GM18907 (cell line): ENCODE results near the gene INPP5D.
"Not testable (repeated sequence)": the region's sequence is repeated elsewhere in the genome, so short reads cannot be mapped to it uniquely, and the experiment has no call there.

Experiments used
- ATAC-seq: cut with Tn5 transposase; IDR thresholded peaks from one replicate; pipeline ENCODE4 v1.9.1; 2021; ENCODE audit warnings: mild to moderate bottlenecking, moderate library complexity; ENCODE audit not compliant: unreplicated experiment

The INPP5D gene

GRCh38 chr2:233200790-233201189 lies 140.6 kb downstream of the INPP5D start:
- not testable (repeated sequence) for ATAC-seq

GRCh38 chr2:233201258-233202013 lies 141.3 kb downstream of the INPP5D start:
- no peak for ATAC-seq

GRCh38 chr2:233202531-233202944 lies 142.4 kb downstream of the INPP5D start:
- ATAC-seq, result no peak

GRCh38 chr2:233203060-233203459 lies 142.9 kb downstream of the INPP5D start:
- no peak for ATAC-seq

- ATAC-seq, result no peak
These were observed 144.3 kb downstream of the INPP5D start for GRCh38 chr2:233204286-233204936.

- ATAC-seq, result no peak
These were observed 148.4 kb downstream of the INPP5D start for GRCh38 chr2:233208382-233209116.

- no peak for ATAC-seq
These were observed 149.0 kb downstream of the INPP5D start for GRCh38 chr2:233209117-233209532.

- ATAC-seq, result no peak
These were observed 149.5 kb downstream of the INPP5D start for GRCh38 chr2:233209533-233210171.

- ATAC-seq, result no peak
These were observed 150.1 kb downstream of the INPP5D start for GRCh38 chr2:233210281-233210680.

- ATAC-seq, result no peak
These were observed 150.9 kb downstream of the INPP5D start for GRCh38 chr2:233210843-233211547.

- no peak for ATAC-seq
These were observed 151.4 kb downstream of the INPP5D start for GRCh38 chr2:233211548-233211895.

- ATAC-seq, result no peak
These were observed 152.9 kb downstream of the INPP5D start for GRCh38 chr2:233213011-233213410.

GRCh38 chr2:233213975-233214374 lies 153.8 kb downstream of the INPP5D start:
- no peak for ATAC-seq

GRCh38 chr2:233217892-233218377 lies 157.8 kb downstream of the INPP5D start:
- ATAC-seq, result no peak

- ATAC-seq, result no peak
These were observed 158.7 kb downstream of the INPP5D start for GRCh38 chr2:233218836-233219235.

- no peak for ATAC-seq
These were observed 159.7 kb downstream of the INPP5D start for GRCh38 chr2:233219848-233220247.

GRCh38 chr2:233221378-233222063 lies 161.4 kb downstream of the INPP5D start:
- no peak for ATAC-seq

- ATAC-seq, result peak; percentile 84
These were observed 163.1 kb downstream of the INPP5D start for GRCh38 chr2:233223059-233223894.
